SH-SY5Y (cell line): ENCODE results near the gene PTPRG.

Experiments
- GATA2 ChIP-seq: IDR thresholded peaks from 2 replicates; pipeline ENCODE4 v1.6.1; 2011; ENCODE audit warnings: mild to moderate bottlenecking, low read depth, low read length
- GATA3 ChIP-seq: IDR thresholded peaks from 2 replicates; pipeline ENCODE4 v1.6.1; 2011; ENCODE audit warnings: low read depth, mild to moderate bottlenecking, low read length, moderate library complexity

GRCh38 chr3:61813636-61814035 is 252.3 kb downstream of the PTPRG start:
- TF ChIP-seq GATA2 (no peak), GATA3 (no peak)
